Brain microvascular endothelial cell (primary cell): ENCODE measurements around the gene YJU2.
A peak's percentile ranks its signal among the peaks of the same experiment; 100 is the strongest.

Experiments used
- DNase-seq: peaks from one replicate; pipeline ENCODE4 v3.0.0-alpha.2; 2020
- H3K27ac ChIP-seq: fragments of 250-450 bp; sonication (Bioruptor Pico); 2 replicates; pipeline ENCODE4 v1.5.1; 2020; ENCODE audit warnings: mild to moderate bottlenecking, moderate library complexity
- H3K27me3 ChIP-seq: fragments of 250-450 bp; sonication (Bioruptor Pico); replicated peaks from 2 replicates; pipeline ENCODE4 v1.5.1; 2020; ENCODE audit warnings: mild to moderate bottlenecking
- H3K36me3 ChIP-seq: fragments of 250-450 bp; sonication (Bioruptor Pico); replicated peaks from 2 replicates; pipeline ENCODE4 v1.5.1; 2020; ENCODE audit warnings: mild to moderate bottlenecking
- H3K4me3 ChIP-seq: 2 replicates; pipeline ENCODE4 v1.5.1; 2011; ENCODE audit warnings: low read depth, mild to moderate bottlenecking, control low read depth, low read length, moderate library complexity
- in situ Hi-C: cut with HindIII; loops from 2 replicates; pipeline ENCODE4 v1.10.0; 2017; ENCODE audit warnings: low sequenced_read_pairs, low pct_ligation_motif_present
- TF ChIP-seq, protein P1 (sequence below): IDR thresholded peaks from 2 replicates; pipeline ENCODE4 v1.5.1; 2011; ENCODE audit warnings: low read depth, mild to moderate bottlenecking, moderate library complexity, low read length, control low read depth, inconsistent platforms; ENCODE audit errors: missing control alignments

The YJU2 gene

GRCh38 chr19:4298810-4299550, 52.1 kb downstream of the YJU2 start:
- TF ChIP-seq, protein P1, sequence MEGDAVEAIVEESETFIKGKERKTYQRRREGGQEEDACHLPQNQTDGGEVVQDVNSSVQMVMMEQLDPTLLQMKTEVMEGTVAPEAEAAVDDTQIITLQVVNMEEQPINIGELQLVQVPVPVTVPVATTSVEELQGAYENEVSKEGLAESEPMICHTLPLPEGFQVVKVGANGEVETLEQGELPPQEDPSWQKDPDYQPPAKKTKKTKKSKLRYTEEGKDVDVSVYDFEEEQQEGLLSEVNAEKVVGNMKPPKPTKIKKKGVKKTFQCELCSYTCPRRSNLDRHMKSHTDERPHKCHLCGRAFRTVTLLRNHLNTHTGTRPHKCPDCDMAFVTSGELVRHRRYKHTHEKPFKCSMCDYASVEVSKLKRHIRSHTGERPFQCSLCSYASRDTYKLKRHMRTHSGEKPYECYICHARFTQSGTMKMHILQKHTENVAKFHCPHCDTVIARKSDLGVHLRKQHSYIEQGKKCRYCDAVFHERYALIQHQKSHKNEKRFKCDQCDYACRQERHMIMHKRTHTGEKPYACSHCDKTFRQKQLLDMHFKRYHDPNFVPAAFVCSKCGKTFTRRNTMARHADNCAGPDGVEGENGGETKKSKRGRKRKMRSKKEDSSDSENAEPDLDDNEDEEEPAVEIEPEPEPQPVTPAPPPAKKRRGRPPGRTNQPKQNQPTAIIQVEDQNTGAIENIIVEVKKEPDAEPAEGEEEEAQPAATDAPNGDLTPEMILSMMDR: no peak
- no peak for DNase-seq
- H3K36me3 ChIP-seq: no peaks in the 10 kb centered on the region
- no peak overlapping the region for H3K27ac ChIP-seq
- in situ Hi-C loops: no loop called here
- no peaks in the 10 kb centered on the region for H3K27me3 ChIP-seq
- H3K4me3 ChIP-seq: no peak overlapping the region

DNA sequence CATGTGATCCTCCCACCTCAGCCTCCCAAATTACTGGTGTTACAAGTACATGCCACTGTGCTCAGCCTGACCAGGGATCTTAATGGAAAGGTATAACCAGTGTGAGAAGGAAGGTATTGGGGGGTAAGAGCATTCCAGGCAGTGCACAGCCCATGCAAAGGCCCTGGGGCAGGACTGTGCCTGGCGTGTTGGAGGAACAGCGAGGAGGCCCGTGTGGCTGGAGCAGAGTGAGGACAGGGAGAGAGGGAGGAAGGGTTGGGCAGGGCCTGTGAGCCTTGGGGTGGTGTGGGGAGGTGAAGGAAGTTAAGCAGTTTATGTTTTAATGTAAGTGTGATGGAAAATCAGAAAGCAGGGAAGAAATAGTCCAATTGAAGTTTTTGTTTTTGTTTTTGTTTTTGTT, 53.7 kb downstream of the YJU2 start:
- no peak overlapping the region for H3K27ac ChIP-seq
- H3K4me3 ChIP-seq: no peak overlapping the region
- in situ Hi-C loops: no loop called here
- TF ChIP-seq, protein P1: no peak
- no peaks in the 10 kb centered on the region for H3K36me3 ChIP-seq
- no peak for DNase-seq
- no peaks in the 10 kb centered on the region for H3K27me3 ChIP-seq

GRCh38 chr19:4301590-4302242, 54.8 kb downstream of the YJU2 start:
- H3K4me3 ChIP-seq: no peak overlapping the region
- H3K27me3 ChIP-seq: no peaks in the 10 kb centered on the region
- H3K36me3 ChIP-seq: no peaks in the 10 kb centered on the region
- in situ Hi-C loops: no loop called here
- no peak for DNase-seq
- H3K27ac ChIP-seq: no peak overlapping the region
- TF ChIP-seq, protein P1: no peak

- in situ Hi-C loops: no loop called here
- Histone ChIP-seq H3K27me3 (no peaks in the 10 kb centered on the region), H3K36me3 (no peaks in the 10 kb centered on the region), H3K4me3 (no peak within 1 kb of the TSS), H3K27ac (no peak within 1 kb of the TSS)
- DNase-seq: no peak
- TF ChIP-seq, protein P1: no peak
Measured at GRCh38 chr19:4302243-4302640, 55.4 kb downstream of the YJU2 start, which contains the start of gene TMIGD2. Gene TMIGD2 (minus strand): TSS chr19:4302389. CDS start chr19:4302385, 4 bp downstream.

DNA sequence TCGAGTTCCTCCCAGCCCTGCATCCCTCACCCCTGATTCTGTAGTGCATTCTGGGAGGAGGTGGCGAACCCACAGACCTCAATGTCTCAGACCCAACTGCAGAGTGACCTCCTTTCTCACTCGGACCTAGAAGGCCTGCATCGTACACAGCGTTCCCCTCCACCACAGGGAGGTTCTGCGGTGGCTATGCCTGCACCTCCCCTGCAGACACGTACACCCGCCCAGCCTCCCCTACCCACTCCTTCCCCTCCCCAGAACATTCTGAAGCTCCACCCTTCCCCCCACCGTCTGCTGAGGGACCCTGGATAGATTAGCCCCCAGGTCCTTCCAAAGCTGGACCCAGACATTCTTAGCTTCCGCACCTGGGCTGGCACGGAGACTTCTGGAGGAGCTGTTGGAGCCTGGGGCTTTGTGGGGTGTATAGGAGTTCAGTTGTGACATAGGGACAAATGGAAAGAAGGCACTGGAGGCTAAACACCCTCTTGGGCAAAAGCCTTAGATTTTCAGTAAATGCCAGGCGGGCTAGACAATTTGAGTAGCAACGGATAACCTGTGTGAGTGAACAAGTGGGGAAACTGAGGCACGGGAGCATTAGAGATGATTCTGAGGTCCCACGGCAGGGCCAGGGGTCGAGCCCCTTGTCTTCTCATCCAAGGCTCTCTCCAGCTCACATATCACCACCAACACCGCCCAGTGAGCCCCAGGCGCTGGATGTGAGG, 57.1 kb downstream of the YJU2 start:
- H3K4me3 ChIP-seq: peak overlapping the region; percentile 45
- TF ChIP-seq, protein P1: no peak
- H3K27ac ChIP-seq: no peak overlapping the region
- H3K36me3 ChIP-seq: no peaks in the 10 kb centered on the region
- no peak for DNase-seq
- in situ Hi-C loops: no loop called here
- no peaks in the 10 kb centered on the region for H3K27me3 ChIP-seq
